GM18909 (cell line): ENCODE results near the gene CERK.

Source experiments
- ATAC-seq: cut with Tn5 transposase; IDR thresholded peaks from one replicate; pipeline ENCODE4 v1.9.1; 2021; ENCODE audit warnings: mild to moderate bottlenecking; ENCODE audit not compliant: unreplicated experiment, poor library complexity

CERK gene

GRCh38 chr22:46750530-46750800 lies 12.4 kb upstream of the CERK start:
- ATAC-seq: no peak

- no peak for ATAC-seq
Measured at GRCh38 chr22:46749682-46750529, 11.9 kb upstream of the CERK start.

- no peak for ATAC-seq
Measured at GRCh38 chr22:46748908-46749675, 11.0 kb upstream of the CERK start.

GRCh38 chr22:46748206-46748907 lies 10.3 kb upstream of the CERK start:
- no peak for ATAC-seq

- ATAC-seq: no peak
Measured at GRCh38 chr22:46747646-46748045, 9.6 kb upstream of the CERK start.

GRCh38 chr22:46746620-46747019 lies 8.6 kb upstream of the CERK start:
- ATAC-seq: no peak

GRCh38 chr22:46746192-46746591 lies 8.1 kb upstream of the CERK start:
- ATAC-seq: no peak

- no peak for ATAC-seq
Measured at GRCh38 chr22:46744581-46744980, 6.5 kb upstream of the CERK start.

GRCh38 chr22:46742576-46743221 lies 4.6 kb upstream of the CERK start:
- no peak for ATAC-seq

GRCh38 chr22:46741974-46742519 lies 4.0 kb upstream of the CERK start:
- no peak for ATAC-seq

- no peak for ATAC-seq
Measured at GRCh38 chr22:46740910-46741780, 3.1 kb upstream of the CERK start.

- peak; percentile 23 for ATAC-seq
Measured at GRCh38 chr22:46739094-46739870, 1.2 kb upstream of the CERK start.

GRCh38 chr22:46738647-46739093 lies 618 bp upstream of the CERK start:
- peak; percentile 2 for ATAC-seq

GRCh38 chr22:46737105-46737975 lies 712 bp downstream of the CERK start:
- ATAC-seq: peak; percentile 36

- ATAC-seq: no peak
Measured at GRCh38 chr22:46736705-46737104, 1.3 kb downstream of the CERK start.

- no peak for ATAC-seq
Measured at GRCh38 chr22:46735747-46736608, 2.1 kb downstream of the CERK start.
